HG03460 (cell line): Measurements from ENCODE around the gene GNG12.

Experiments used
- ATAC-seq: cut with Tn5 transposase; IDR thresholded peaks from one replicate; pipeline ENCODE4 v1.9.1; 2021; ENCODE audit not compliant: unreplicated experiment

Gene GNG12

DNA sequence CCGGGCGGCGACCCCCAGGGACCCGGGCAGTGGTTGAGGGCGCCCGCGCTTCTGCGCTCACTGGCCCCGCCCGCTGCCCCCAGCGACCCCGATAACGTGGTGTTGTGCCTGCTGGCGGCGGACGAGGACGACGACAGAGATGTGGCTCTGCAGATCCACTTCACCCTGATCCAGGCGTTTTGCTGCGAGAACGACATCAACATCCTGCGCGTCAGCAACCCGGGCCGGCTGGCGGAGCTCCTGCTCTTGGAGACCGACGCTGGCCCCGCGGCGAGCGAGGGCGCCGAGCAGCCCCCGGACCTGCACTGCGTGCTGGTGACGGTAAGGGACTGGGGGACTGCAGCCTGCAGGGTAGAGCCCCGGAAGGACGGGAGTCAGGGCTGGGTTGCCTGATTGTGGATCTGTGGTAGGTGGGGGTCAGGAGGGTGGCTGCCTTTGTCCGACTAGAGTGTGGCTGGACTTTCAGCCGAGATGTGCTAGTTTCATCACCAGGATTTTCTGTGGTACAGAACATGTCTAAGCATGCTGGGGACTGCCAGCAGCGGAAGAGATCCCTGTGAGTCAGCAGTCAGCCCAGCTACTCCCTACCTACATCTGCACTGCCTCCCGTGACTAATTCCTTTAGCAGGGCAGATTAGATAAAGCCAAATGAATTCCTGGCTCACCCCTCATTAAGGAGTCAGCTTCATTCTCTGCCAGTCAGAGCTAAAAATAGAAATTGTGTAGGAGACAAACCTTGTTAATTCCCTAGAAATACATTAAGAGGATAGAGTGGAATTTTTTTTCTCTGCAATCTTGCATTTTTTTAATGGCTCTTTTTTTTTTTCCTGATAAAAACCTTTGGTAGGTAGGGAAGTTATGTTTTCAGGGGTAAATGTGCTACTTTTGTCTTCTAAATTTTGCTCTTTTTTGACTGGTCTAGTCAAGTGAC, 146.7 kb downstream of the GNG12 start:
- peak; percentile 25 for ATAC-seq

DNA sequence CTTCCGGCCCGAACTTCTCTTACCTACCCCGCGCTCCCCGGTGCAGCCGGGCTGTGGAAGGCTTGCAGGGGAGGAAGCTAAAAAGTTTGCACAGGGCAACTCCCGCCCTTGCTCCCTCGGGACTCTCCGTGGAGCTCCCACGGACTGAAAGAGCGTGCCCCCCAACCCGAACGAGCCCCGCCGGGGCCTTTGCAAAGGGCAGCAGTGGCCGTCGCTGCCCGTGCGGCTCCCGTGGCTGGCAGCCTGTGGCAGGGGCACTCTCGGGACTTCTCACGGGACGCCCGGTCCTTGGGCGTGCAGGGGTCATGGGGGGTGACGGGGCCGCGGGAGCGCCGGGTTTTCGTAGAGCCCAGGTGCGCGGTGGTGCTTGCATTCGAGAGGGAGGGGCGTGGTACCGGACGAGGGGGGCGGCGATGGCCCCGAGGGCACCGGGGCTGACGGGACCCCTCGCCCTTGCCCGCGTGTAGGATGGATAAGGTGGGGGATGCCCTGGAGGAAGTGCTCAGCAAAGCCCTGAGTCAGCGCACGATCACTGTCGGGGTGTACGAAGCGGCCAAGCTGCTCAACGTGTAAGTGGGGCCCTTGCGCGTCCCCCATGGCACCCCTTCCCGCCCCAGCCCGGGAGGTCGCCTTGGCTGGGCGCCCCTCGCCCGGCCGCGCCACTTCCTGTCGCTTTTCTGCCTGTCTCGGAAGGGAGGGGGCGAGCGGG, 147.6 kb downstream of the GNG12 start:
- peak; percentile 10 for ATAC-seq

GRCh38 chr1:67685067-67685557, 148.2 kb downstream of the GNG12 start, which contains the start of gene GADD45A:
GADD45A (plus strand) TSS chr1:67685201; CDS start chr1:67685495, 294 bp downstream.
- ATAC-seq = peak; percentile 78

DNA sequence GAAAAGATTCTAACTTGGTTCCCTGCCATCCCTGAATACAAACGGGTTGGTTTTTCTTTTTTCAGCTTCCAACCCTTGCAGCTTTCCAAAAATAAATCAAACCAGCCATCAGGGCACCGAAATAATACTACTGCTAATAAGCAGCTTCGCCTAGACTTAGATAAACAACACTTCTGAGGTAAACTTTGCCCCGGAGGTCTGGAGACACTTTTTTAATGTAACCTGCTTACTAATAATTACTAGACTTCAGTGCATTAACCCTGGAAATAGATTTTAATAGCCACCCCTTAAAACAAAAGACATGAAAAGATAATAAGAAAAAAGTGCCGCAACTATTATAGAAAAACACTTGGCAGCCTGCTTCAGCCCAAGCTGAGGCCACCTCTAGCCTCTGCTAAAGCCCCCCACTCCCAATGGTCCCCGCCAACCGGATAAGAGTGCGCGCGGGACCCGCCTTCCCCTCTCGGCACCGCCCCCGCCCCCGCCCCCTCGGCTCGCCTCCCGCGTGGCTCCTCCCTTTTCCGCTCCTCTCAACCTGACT, 148.7 kb downstream of the GNG12 start:
- no peak for ATAC-seq

DNA sequence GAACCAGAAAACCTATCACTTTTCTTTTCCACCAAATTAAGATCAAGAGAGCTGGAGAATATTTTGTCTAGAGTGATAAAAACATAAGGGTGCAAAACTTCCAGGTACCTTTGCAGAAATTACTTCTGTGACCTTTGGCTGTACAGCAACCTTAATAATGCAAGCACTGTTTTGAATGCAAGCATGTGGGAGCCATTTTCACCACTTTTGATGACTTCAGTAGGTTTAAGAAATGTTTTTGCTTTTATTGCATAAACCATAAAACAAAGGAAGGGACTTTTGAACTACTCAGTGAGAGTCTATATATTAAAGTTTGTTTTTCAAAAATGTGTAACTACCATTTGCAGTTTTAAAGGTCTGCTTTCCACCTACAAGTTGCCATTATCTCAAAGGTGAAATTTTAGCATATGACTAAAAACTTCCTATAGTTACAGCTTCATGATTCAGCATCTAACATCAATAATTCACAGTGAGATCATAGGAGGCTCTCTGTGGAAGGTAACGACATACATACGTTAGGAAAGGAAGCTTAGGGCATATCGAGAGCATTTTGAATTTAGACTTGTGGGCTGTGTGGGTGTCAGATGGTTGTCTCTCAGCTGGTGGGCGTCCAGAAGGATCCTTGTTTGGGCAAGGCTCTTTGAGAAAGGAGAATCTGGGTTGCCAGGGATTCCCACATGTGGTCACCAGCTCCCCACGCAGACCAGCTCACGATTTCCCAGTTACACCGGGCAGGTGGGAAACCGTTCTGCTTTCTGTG, 149.3 kb downstream of the GNG12 start:
- no peak for ATAC-seq

GRCh38 chr1:67683316-67683715, 150.0 kb downstream of the GNG12 start:
- ATAC-seq = no peak

DNA sequence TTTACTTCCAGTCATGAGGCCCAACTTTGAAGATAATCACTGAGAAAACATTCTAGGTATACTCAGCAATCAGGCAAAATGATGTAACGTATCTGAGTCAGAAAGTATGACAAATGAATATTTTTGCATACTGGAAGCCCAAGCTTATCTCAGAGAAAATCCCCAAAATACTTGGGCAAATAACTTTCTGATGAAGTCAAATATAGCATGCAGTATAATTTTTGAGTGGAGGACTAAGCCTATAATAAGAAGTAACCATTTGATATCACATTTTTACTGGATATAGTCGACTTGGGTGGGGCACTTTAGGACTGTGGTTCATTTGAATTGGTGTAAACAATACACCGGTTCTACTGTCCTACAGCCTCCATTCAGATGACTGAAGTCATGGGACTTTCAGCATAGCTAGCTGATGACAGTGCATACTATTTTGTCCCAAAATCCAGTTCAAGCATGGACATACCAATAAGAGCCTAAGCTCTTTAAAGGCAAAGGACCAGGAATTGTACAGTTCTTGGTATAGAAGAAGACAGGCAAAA, 150.5 kb downstream of the GNG12 start:
- ATAC-seq = no peak

- no peak for ATAC-seq
These were observed 152.8 kb downstream of the GNG12 start for GRCh38 chr1:67680486-67680885.

DNA sequence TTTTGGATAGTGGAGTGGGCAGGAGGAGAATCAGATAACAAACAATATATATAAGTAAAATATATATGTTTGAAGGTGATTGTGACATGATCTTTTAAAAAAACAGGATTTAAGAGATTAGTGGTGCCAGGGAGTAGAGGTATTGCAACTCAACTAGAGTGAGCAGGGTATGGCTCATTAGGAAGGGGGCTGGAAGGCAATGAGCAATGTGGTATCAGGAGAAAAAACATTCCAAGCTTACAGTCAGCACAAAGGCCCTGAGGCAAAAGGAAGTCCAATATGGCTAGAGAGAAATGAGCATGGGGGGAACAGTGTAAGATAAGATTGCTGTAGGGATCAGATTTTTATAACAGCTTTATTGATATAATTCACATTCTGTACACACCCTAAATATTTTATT, 153.6 kb downstream of the GNG12 start:
- ATAC-seq = no peak

DNA sequence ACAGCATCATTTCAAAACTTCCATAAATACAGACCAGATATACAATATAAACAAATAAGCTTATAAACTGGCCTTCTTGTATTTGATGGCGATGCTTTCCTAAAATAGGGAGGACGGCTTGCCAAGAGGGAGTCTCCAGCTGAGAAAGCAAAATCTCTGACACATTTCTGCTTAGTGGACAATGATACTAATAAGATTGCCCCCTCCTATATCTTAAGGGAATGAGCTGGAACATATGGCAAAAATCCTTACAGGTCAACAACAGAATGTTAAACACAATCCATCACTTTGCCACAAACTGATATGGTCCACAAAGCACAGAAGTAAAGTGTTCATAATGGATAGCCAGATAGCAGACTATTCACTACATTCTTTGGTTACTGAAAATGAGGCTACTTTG, 155.3 kb downstream of the GNG12 start:
- ATAC-seq = no peak

- ATAC-seq = no peak
These were observed 155.9 kb downstream of the GNG12 start for GRCh38 chr1:67677408-67677807.

GRCh38 chr1:67676946-67677345, 156.3 kb downstream of the GNG12 start:
- ATAC-seq = no peak

DNA sequence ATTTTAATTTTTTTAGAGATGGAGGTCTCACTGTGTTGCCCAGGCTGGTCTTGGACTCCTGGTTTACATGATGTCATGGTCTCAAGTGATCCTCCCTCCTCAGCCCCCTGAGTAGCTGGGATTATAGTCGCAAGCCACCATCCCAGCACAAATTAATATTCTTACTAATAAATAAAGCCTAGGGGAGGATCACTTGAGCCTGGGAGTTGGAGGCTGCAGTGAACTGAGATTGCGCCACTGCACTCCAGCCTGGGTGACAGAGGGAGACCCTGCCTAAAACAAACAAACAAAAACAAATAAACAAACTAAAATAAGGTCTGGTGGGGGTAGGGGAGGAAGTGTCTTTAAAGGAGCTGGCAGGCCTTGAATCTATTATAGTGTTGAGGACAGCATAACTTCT, 157.0 kb downstream of the GNG12 start:
- ATAC-seq = no peak

- ATAC-seq = peak; percentile 65
These were observed 157.5 kb downstream of the GNG12 start for GRCh38 chr1:67675800-67676199.

GRCh38 chr1:67674260-67675011, 158.8 kb downstream of the GNG12 start:
- ATAC-seq = no peak

GRCh38 chr1:67673468-67674201, 159.6 kb downstream of the GNG12 start:
- ATAC-seq = no peak

DNA sequence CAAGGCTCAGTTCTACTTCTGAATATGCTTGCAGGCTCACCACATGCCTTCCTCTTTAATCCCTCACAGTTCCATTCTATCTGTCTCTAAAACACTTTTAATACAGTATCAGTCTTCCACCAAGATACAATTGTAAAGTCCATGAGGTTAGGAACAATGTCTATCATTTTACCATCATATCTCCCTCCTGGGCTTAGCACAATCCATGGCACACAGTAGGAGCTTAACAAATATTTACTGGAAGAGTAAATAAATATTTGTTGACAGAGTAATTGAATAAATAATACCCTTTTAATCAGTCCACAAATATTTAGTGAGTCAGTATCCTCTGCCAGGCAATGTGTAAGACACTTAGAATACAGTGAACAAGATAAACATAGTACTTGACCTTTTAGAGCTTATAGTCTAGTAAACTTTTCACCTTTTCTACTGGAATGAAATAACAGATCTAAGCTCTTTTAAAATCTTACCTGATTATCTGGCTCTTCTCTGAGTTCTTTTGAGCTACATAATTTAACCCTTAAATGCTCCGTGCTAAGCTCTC, 160.9 kb downstream of the GNG12 start:
- ATAC-seq = no peak

DNA sequence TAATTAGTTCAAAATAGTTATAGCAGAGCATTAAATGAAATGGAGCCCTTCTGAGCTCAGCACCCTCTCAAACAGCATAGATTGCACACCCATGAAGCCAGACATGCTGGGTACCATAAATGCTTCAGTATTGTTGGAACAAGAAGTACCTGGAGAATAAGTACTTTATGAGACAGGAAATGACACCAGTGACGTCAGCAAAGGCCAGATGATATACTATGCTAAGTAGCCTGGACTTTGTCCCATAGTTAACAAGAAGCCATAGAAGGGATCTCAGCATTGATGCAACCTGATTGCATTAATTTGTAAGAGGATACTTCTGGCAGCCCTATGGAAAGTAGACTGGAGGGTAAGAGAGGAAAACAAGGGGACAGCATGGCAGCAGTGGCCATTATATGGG, 164.6 kb downstream of the GNG12 start:
- no peak for ATAC-seq

GRCh38 chr1:67666636-67667035, 166.6 kb downstream of the GNG12 start:
- ATAC-seq = no peak
